UCSD-AML1 (cell line): ENCODE data around the gene WNT6.

ENCODE experiments used
- DNase-seq: peaks from one replicate; lab custom pipeline; 2025; ENCODE audit not compliant: unreplicated experiment; lab: John Stamatoyannopoulos, UW

Gene WNT6

DNA sequence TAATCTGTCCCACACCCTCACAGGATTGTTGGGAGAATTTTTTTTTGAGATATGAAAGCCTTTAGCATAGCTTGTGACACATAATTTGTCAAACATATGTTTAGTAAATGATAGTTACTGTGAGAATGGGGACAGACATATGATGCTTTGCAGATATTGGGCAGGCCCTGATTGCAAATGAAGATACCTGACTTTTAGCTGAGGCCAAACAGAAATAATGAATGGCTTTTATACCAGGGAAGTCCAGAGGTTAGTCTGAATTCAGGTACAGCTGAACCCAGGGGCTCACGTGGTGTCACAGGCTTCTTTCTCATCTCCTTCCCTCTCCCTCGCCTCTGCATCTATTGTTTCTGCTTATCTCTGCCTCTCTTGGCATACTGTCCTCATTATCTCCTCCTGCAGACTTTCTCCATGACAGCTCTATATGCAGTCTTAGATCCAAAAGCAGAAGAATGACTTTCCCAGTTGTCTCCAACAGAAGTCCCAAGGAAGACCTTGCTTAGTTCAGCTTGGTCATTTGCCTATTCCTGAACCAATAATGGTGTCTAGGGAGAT lies 16.2 kb downstream of the WNT6 start:
- no peak for DNase-seq

DNA sequence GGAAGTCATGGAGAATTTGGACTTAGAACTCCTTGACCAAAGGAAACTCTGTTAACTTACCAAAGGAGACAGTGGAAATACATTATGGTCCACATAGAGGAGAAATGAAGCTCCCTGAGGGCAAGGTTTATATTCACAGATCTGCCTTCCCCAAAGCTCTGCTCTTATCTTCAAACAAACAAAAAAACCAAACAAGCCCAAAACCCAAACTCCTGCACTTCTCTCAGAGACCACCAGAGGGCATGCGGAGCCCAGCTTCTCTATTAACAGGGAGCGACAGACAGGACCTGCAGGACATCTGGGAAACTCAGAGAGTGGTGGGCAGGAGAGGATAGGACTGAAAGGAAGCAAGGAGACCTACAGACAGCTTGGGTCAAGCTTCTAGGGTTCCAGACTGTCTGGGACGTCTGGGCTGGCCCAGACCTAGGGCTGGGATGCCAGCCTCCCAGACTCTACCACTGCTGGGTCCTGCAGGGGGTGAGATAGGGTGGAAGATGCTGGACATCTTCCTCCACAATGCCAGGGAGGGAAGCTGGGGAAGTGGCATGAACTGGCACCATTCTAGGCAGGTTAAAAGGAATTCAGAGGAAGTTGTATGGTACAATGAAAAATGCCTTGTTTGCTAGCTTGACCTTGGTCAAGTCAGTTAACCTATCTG lies 17.1 kb downstream of the WNT6 start:
- DNase-seq = peak; percentile 64

DNA sequence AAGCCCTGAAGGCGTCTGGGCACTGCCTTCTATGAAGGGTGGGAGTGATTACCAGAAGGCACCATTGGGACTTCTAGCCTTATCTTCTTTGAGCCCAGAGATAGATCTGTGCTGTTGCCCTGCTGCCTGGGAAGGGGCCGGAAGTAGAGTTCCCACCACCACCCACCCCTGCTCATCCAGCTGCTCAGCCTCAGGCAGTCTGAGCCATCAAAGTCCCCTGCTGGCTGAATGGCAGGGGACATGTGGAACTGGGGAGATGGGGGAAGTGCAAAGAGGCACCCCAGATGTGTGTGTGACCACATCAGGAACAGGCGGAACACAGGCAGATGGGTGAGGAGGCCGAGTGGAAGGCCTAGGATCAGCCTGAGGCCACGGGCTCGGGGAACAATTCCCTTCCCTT lies 17.7 kb downstream of the WNT6 start:
- no peak for DNase-seq

DNA sequence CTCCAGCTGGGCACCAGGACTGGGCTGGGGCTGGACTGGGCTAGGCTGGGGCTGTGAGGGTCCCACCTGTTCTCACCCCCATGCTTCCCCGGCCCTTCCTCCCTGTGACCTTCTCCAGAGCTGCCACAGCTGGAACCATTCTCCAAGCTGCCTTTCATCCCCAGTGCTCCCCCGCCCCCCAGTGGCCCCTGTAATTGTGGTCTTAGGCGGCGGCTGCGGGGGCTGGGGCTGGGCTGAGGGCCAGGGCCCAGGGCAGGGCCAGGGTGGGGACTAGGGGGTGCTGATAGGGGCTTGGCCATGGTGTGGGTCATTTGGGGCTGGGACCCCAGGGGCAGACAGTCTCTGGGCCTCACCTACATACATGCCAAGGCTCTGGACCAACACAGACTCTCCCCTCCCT lies 18.3 kb downstream of the WNT6 start:
- DNase-seq = no peak

DNA sequence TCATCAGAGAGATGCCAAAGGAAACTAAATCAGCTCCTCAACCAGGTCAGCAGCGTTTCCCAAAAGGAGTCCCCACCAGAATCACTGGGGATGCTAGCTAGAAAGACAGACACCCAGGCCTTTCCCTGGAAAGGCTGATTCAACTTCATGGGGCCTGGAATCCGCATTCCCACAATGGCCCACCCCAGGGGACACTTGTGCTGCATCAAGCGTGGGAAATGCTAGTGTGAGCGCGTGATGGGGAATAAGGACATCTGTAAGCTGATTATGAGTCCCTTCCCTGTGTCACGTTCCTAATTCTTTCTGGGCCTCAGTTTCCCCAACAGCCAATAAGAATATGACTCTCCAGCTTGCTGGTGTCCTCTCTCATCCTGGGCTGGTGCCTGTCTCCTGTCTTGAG lies 18.9 kb downstream of the WNT6 start:
- no peak for DNase-seq

DNA sequence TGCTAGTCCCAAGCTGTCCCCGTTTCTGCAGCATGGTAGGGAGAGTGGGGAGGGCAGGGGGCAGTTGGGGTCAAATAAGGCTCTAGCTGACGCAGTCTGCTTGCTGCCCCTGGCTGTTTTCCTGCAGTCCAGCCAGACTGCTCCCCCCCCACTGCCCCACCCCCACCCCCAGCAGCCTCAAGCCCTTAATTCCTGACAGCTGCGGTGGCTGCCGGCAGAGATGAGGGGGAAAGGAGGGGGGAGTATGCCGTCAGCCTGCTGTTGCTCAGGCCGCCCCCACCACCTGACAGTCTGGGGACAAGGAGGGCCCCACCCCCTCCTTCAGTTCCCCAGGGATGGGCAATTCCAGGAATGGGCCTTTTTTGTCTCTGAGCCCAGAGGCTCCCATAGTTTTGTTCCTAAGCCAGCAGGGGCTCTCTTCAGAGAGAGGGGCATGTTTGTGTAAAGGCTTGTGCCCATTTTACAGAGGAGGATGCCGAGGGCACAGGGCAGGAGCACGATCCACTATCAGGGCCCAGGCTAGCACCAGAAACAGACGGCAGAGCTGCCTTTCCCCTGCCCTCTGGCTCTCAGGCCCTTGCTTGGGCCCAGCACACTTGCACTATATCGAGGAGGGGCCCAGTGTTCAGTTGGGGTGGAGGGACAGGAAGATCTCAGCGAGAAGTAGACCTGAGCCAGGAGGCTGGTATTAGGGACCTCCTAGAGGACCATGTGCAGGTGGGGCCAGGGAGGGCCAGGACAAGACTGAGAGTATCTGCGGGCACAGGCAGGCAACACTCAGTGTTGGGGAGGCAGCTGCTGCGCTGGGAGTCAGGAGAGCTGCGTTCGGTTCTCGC lies 19.5 kb downstream of the WNT6 start:
- DNase-seq = no peak

DNA sequence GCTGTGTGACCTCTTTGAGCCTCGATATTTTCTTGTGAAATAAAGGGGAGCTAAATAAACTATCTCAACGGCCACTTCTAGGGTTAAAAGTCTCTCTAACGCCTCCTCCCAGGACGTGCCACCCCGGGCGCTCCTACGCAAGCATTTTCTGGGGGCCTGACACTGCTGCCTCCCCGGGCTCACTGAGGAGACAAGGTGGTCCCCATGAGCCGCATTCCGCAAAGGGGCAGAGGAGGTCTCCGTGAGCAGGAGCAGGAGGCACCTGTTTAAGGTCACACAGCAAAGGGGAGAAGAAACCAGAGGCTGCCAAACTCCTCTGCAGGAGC lies 20.1 kb downstream of the WNT6 start:
- no peak for DNase-seq

DNA sequence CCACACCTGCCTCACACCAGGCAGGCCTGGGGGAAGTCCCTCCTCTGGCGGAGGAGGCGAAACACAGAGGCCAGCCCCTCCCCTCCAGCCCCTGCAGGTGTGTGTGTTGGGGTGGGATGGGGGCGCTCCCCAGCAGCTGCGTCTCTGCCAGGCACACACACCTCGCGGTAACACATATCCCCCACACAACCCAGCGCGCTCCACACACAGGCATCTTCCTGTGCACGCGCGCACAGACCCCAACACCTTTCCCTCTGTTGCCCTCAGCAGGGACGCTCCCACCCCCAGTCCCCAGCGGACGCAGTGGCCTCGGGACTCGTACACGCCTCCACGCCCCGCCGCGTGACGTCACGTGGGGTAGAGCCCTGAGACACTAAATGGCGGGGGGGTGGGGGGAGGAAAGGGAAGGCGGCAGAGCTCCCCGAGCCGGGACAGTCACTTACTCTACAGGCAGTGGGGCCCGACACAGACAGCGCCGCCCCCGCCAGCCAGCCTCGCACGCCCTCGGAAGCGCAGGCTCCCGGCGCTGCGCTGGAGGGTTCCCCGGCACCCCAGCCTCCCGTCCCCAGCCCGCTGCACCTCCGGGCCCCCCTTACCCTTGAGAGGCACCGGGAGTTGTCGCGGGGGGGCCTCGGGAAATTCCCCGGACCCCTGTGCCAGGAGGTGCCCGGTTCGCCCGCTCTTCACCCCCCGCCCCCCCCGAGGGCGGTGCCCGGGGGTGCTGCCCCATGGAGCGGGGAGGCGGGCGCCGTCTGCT lies 20.7 kb downstream of the WNT6 start, which contains the start of gene WNT10A:
TSS of gene WNT10A (plus strand) at position 751 of the 757 bp plus-strand sequence. CDS start 144 bp downstream, outside the sequence.
- DNase-seq = no peak

DNA sequence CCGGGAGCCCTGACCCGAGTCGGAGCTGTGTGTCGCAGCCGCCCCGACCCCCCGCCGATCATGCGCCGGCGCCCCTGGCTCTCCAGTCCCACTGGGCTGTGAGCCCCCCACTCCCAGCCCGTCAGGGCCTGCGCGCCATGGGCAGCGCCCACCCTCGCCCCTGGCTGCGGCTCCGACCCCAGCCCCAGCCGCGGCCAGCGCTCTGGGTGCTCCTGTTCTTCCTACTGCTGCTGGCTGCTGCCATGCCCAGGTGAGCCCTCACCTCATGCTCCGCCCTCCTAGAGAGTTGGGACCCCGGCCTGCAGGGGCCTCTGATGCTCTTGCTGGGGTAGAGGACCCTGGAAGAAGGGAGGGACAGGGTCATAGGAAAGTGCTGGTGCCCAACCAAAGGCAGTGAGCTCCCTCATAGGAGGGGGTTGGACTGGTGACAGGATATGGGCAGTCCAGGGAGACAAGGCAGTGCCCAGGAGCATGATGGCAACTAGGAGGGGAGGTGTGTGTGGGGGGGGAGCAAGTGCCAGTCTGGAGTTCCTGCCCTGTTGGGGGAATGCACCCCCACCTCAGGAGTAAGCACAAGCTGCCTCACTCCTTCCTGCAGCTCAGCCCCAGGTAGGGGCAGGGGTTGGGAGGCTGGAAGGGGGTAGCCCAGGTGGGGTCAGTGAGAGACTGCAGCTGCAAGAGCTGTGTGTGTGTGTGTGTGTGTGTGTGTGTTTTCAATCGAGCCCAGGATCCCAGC lies 21.4 kb downstream of the WNT6 start:
- DNase-seq = no peak

DNA sequence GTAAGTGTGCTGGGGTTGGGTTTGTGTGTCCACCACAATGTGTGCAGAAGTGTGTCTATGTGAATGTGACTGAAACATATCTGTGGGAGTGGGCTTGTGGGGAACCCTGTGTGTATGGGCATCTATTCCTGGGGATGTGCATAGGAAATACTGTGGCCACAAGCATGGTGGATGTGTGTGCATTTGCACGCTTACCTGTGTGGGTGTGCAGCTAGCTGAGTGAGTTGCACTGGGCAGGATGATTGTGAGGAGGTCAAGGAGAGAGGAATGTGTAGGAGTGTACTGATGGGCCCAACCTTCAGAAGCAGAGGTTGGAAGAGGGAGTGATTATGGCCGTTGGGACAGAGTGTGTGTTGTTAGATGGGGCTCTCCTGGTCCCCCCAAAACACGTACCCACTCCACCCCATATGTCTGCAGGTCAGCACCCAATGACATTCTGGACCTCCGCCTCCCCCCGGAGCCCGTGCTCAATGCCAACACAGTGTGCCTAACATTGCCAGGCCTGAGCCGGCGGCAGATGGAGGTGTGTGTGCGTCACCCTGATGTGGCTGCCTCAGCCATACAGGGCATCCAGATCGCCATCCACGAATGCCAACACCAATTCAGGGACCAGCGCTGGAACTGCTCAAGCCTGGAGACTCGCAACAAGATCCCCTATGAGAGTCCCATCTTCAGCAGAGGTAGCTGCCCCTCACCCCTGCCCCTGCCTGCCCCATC lies 22.3 kb downstream of the WNT6 start:
- DNase-seq = no peak

DNA sequence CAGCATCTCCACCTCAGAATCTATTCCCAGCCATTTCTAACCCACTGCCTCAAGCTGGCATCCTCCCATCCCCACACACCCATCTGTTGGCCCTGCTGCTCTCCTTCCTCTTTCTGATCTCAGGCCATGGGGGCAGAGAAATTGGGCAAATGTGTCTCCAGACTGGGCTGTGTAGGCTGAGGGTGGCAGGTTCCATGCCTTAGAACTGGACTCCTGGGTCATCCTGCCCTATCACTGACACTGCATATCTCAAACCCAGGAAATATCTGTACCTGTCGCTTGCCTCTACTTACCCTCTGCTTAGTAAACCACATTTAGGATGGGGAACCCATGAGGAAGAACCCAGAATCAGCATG lies 22.8 kb downstream of the WNT6 start:
- DNase-seq = no peak

DNA sequence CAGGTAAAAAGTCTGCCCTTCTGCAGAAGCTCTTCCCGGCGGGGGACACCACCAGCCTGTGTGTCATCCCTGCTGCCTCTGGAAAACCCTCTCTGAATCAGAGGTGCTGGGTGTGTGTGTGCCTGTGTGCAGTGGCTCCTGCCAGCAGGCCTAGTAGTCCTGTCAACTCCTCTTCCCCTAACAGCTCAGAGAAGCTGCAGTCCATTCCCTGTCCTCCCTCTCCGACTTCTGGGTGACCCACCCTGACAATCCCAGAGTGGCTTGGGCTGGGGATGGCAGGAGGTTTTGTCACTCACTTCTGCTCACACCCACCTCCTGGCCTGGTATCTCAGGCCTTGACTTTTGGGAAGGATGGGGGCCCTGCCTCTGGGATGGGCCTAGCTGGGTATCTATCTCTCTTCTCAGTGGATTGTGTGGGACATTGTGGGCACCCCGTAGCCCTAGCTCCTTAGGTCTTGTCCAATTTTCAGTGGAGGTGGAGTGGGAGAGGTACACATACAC lies 23.3 kb downstream of the WNT6 start:
- DNase-seq = no peak

DNA sequence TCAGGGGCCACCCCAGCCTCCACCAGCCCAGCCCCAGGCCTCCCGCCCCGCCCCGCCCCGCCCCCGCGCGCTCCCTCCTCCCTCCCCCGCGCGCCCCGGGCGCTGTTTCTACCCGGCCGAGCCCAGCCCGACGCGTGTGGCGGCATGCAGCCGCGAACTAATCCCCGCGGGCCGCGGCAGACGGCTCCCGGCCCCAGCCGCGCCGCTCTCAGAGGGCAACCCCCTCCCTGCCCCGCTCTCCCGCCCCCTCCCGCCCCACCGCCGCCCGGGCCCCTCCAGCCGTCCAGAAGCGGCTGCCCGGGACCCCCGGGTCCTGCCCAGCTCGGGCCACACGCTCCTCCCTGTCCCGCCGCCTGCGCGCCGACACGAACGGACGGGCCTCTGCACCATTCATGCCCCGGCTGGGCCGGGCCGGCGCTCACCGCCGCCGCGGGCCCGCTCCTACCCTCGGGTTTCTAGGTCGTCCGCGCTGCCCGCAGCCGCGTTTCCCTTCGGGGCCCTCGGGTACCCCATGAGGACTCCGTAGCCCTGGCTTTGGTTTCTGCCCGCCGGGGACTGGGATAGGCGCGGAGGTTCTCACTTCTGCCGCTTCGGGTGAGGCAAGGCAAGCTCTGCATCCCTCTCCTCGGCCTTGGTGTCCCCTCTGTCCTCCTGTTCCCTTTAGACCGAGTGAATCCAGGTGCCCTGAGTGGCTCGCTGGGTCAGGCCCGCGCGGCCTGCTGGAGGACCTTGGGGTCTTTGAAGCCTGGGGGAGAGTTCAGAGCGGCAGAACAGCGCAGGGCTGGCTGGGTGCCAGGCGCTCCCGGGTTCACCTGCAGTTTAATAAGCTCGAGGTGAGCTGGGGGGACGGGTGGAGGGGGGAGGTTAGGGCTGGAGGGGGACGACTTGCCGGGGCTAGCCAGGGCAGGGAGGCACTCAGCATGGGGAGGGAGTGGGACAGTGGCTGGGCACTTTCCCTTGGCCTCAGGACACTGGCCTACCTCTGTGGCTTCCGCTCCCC lies 24.2 kb downstream of the WNT6 start:
- DNase-seq = no peak

DNA sequence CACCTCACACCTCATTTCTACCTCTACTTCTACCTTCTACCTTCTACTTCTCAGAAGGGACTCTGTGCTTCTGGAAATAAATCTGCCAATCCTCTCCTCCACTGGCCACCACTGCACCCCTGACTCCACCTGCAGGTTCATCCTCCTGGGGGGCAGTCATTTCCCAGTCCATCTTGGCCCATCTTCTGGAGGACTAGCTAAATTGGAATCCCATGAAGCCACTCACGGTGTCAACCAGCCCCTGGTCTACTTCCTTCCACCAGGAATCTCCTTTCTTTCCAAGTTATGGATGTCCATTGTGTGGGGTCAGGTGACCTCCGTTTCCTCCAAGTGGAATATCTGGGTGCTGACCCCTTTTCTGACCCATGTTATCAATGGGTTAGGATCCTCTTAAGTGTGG lies 24.9 kb downstream of the WNT6 start:
- DNase-seq = no peak

DNA sequence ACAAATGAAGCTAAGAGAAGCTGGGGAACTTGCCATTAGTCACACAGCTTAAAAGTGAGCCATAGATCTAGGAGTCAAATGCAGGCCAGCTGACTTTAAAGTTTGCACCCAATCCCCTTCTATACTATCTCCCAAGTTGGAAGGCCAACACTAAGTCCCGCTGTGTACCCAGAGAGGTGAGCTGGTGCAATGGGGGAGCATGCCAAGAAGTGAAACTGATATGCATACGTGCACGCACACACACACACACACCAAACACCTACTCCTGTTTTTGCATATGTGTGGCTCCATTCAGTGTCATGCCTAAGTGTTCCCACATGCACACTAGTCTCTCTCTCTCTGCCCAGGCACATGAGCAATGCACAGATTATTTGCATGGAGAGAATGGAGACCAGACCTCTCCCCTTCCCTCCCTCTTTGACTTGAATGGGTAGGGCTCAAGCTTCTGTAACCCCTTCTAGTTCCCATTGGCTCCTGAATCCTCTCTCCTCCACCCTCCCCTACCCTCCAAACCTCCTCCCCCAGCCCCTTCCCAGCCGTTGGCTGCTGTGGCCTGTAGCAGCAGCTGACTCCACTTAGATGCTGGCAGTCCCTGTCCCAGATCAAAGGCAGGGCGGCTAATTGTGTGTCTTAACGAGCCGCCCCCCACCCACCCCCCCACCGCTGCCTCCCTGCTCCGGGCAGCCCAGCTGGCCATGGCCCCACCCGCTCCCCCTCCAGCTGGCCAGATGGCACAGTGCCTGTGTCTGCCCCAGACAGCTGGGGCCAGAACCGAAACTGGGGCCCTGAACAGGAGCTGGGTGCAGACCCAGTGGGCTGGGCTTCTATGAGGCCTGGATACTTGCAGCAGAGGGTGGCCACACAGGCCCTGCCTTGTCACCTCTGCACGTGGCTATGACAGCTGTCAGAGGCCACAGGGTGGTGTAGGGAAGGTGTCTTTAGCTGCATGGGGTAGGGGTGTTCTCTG lies 26.7 kb downstream of the WNT6 start:
- DNase-seq = no peak

DNA sequence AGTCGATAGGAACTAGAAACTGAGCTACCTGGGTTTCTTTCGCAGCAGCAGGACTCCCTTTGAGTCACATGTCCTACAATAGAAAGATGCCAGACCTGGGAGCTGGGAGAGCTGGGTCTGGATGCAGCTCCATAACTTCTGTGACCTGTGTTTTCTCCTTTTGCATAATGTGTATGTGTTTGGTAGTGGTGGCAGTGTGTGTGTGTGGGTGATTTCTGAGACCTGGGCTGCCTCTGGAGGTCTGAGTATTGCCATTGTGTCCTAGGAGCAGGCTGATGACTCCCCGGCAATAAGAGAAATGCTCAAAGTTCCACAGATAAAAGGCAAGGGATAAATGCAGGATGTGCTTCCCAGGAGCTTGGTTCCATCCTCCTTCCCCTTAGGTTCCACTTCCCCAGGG lies 27.5 kb downstream of the WNT6 start:
- DNase-seq = no peak

DNA sequence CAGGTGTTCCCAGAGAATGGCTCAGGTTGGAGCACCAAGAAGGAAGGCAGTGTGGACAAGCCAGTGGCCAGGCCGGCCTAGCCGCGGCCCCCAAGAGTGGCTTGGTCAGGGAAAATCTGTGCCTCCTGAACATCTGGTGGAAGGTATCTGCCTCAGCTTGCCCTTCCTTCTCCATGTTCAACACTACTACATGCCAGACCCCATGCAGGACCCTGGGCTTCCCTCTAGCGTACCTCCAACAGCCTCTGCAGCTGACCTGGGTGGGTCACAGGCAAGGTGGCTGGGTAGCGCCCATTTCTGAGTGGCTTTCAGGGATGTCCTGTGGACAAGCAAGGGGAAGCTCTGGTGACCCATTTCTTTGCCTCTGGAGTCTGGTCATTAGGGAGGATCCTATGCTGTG lies 28.7 kb downstream of the WNT6 start:
- no peak for DNase-seq

DNA sequence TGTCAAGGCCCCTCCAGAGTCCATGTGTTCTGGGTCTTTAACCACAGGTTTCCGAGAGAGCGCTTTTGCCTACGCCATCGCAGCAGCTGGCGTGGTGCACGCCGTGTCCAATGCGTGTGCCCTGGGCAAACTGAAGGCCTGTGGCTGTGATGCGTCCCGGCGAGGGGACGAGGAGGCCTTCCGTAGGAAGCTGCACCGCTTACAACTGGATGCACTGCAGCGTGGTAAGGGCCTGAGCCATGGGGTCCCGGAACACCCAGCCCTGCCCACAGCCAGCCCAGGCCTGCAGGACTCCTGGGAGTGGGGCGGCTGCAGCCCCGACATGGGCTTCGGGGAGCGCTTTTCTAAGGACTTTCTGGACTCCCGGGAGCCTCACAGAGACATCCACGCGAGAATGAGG lies 30.3 kb downstream of the WNT6 start:
- no peak for DNase-seq
